Choroid plexus epithelial cell (primary cell): ENCODE data around the gene FUZ.

Source experiments
- DNase-seq: peaks from one replicate; pipeline ENCODE4 v3.0.0-alpha.2; 2010; ENCODE audit warnings: low read depth
- H3K4me3 ChIP-seq: 2 replicates; pipeline ENCODE4 v1.5.1; 2011; ENCODE audit warnings: low read depth, mild to moderate bottlenecking, control low read depth, low read length, moderate library complexity
- CTCF ChIP-seq: conservative IDR thresholded peaks from 2 replicates; pipeline ENCODE4 v1.5.1; 2011; ENCODE audit warnings: low read depth, mild to moderate bottlenecking, control low read depth, inconsistent platforms, low read length, moderate library complexity

FUZ gene

GRCh38 chr19:49773663-49774350 lies 39.3 kb downstream of the FUZ start:
- DNase-seq = no peak
- H3K4me3 ChIP-seq = no peak overlapping the region
- no peak for TF ChIP-seq CTCF

GRCh38 chr19:49772850-49773432 lies 40.2 kb downstream of the FUZ start:
- DNase-seq = no peak
- TF ChIP-seq CTCF = no peak
- H3K4me3 ChIP-seq = no peak overlapping the region

GRCh38 chr19:49771674-49772139 lies 41.4 kb downstream of the FUZ start:
- no peak for DNase-seq
- no peak for TF ChIP-seq CTCF

GRCh38 chr19:49770529-49770928 lies 42.6 kb downstream of the FUZ start:
- TF ChIP-seq CTCF = no peak
- H3K4me3 ChIP-seq = no peak overlapping the region
- DNase-seq = no peak

More at GRCh38 chr19:49771674-49772139, 41.4 kb downstream of the FUZ start:
- H3K4me3 ChIP-seq = no peak overlapping the region

GRCh38 chr19:49767967-49768581 lies 45.0 kb downstream of the FUZ start:
- no peak for TF ChIP-seq CTCF
- peak overlapping the region; percentile 95 for H3K4me3 ChIP-seq
- DNase-seq = no peak

- TF ChIP-seq CTCF = no peak
- no peak for DNase-seq
- H3K4me3 ChIP-seq = peak overlapping the region; percentile 95
Measured at GRCh38 chr19:49767381-49767780, 45.7 kb downstream of the FUZ start.

GRCh38 chr19:49766930-49767299 lies 46.2 kb downstream of the FUZ start, which contains the start of gene AP2A1:
TSS of gene AP2A1 (plus strand) at chr19:49767001. CDS start at chr19:49767134, 133 bp downstream.
- peak within 1 kb of the TSS; percentile 95 for H3K4me3 ChIP-seq
- no peak for TF ChIP-seq CTCF
- no peak for DNase-seq
